NCI-H1105 treated with DMSO at 0.1 percent for 48 hours (cell line): ENCODE results near the gene MBLAC2.

Experiments used
- DNase-seq: peaks from one replicate; lab custom pipeline; 2025; lab: John Stamatoyannopoulos, UW

Gene MBLAC2

DNA sequence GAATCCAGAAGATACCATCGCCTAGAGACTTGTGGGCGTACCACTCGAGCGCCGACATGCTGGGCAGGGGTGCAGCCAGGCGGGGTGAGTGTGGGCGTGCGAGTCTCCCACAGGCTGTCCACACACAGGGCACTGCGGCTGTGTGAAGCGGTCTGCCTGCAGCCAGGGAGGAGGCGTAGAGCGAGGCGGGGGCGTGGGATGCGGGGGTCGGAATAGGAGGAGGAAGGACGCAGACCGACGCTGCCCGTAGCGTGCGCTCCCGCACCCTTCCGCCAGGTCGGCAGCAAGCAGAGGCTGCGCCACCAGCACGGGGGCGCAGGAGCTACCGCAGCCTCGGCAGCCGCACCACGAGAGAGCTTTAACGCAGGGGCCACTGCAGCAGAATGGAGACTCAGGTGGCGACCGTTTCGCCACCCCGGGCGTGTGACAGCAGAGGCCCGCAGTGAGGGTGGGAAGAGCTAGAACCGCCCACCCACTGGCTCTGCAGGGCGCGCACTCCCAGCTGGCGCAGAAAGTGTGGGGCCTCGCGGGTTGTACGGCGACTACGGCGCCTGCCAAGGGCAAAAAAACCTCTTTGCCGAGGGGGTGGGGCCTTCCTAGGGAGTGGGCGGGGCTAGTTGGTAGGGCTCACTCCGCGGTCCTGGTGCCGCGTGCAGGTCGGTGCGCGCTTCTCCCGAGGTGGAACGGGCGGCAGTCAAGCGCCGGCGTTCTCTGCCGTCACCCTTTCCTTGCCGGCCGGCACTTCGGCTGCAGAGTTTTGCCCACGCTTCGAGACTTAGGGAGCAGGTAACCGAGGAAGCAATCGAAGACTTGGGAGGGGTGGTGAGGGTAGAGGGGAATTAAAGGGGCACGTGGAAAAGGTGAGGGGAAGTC is at the start of gene MBLAC2, which contains the start of gene POLR3G:
Gene MBLAC2, minus strand, starts transcription at position 537 of the 873 bp plus-strand sequence. Its CDS starts 479 bp downstream, at position 58.
Gene POLR3G, plus strand, starts transcription at position 630 of the 873 bp plus-strand sequence. CDS start 10,704 bp downstream, outside the sequence.
- DNase-seq: peak; percentile 84

- DNase-seq: no peak
Observed at GRCh38 chr5:90519081-90519480, 44.5 kb upstream of the MBLAC2 start.

DNA sequence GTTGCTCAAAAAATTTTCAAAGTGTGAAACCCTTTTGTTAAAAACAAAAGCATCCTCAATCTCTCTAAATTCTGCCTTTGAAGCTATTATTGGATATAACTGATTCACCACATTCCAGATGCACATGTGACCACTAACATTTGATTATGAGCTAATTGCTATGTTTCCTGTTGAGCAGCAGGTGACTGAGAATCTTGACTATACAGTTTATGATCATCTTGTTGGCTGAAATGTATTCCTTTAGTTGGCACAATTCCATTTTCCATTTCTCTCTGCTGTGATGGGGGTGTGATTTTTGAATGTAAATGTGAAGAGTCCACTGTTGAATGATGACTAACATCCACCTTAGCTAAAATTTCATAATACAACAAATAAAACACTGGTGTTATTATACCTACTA is 44.1 kb upstream of the MBLAC2 start:
- peak; percentile 76 for DNase-seq

GRCh38 chr5:90514520-90514919 is 39.9 kb upstream of the MBLAC2 start:
- no peak for DNase-seq

DNA sequence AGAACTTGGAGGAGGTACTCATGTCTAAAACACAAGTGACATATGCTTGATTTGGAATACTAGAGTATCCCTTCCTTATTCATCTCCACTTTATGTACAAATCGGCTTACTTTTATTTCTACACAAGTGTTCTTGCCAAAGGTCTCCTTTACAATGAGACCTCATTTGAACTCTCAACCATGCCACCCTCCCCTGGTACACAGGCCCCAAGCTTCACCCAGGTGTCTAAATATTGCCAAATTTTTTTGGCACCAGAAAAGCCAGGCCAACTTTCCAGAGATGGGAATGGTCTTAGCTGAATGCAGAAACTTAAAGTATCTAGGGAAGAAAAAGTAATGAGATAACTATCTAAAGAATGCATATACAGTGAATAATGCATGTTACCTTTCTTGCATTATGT is 35.9 kb upstream of the MBLAC2 start:
- DNase-seq: no peak

GRCh38 chr5:90506221-90506620 is 31.6 kb upstream of the MBLAC2 start:
- DNase-seq: no peak

- no peak for DNase-seq
Observed at GRCh38 chr5:90504743-90505142, 30.2 kb upstream of the MBLAC2 start.

DNA sequence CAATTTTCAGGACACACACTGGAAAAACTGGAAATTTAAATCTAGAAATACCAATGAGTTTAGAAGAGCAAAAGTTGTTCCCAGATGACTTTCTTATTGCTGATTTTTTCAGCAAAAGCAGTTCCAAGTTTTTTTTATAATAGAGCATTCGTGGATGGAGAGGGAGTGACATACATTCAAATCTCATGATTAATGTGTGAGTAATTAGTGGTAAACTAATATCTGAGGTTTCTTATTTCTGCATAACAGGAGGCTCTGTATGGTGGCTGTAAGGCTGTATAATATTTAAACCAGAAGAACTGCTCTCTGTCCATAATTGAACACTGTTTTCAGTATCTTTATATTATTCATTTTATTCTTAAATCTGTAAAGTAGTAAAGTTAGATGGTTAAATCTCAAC is 29.0 kb upstream of the MBLAC2 start:
- no peak for DNase-seq

DNA sequence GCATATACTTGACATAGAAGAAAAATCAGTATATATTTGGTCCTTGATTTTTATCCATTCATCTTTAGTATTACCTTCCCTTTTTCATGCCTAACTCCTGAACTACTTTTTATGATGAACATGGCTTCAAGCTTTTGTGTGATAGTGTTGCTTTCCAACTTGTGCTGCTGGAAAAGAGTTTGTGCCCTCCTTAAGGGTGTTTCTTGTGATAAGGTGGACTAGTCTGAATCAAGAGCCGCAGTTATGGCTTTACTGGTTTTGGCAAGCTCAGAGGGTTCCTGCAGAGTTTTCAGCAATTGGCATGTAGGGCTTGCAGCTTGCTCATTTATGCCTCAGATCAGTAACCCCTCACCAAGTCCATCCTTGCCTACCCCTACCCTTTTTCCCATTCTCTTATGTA is 20.6 kb upstream of the MBLAC2 start:
- DNase-seq: no peak

GRCh38 chr5:90494043-90494442 is 19.5 kb upstream of the MBLAC2 start:
- no peak for DNase-seq

DNA sequence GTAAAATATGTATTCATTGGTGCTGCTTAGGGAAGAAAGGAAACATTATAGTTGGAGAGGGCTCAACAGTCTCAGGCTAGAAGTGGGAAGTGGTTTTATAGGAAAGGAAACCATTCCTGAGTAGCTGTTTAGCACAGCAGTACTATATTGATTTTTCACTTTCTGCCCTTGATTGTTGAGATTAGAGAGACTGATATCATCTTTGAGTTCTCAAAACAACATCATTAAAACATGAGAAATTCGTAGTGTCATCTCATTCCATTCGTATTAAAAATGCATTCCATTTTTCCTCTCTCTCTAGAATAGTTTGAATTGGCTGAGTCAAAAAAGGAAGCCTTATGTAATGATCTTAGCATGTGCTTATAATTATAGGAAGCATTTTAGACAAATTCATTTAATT is 14.2 kb upstream of the MBLAC2 start:
- DNase-seq: no peak

GRCh38 chr5:90484540-90484939 is 10.0 kb upstream of the MBLAC2 start:
- DNase-seq: no peak

DNA sequence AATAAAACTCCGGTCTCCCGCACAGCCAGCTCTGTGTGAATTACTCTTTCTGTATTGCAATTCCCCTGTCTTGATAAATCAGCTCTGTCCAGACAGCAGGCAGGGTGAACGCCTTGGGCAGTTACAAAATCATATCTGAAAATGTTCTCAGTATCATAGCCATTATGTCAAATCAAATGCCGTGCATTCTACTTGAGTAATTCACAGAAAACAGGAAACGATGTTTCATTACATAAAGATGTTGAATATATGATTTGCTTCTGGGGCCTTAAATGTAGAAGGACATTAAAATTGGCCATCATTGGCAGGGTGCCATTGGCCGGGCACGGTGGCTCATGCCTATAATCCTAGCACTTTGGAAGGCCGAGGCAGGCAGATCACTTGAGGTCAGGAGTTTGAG is 8.6 kb upstream of the MBLAC2 start:
- DNase-seq: no peak

DNA sequence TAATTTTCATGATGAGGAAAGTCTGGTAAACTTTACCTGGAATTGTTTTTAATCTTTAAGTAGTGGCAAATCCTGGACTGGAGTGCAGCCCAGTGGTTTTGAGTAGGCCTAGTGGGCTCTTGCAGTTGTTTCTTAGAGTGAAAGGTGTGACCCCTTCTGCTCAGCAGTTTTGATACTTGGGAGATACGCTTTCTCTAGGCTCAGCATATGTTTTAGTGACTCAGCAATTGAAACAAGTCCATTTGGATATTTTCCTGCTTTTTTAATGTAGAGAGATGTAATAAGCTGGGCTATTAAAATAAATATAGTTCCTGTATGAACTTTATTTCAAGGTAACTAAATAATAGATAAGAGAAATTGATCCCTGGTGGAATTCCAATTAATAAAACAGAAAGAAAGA is 6.1 kb upstream of the MBLAC2 start:
- no peak for DNase-seq

GRCh38 chr5:90479611-90480385 is 5.2 kb upstream of the MBLAC2 start:
- DNase-seq: no peak

GRCh38 chr5:90477621-90478215 is 3.1 kb upstream of the MBLAC2 start:
- no peak for DNase-seq

DNA sequence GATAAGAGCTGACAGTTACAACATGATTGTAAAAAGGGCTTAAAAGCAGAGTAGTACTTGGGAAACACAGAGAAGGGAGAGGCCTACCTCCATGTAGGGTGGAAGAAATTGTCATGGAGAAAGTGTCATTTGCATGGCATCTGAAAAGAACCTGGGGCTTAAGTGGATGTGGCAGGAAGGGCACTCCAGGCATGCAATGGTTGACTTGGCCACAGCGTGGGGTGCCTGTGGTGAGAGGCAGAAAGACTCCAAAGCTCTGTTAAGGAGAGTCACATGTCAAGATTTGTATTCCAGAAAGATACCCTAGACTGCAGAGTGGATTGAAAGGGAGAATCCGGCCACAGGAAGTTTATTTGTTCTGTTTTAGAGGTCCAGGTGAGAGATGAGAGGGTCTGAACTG is 2.5 kb upstream of the MBLAC2 start:
- no peak for DNase-seq

DNA sequence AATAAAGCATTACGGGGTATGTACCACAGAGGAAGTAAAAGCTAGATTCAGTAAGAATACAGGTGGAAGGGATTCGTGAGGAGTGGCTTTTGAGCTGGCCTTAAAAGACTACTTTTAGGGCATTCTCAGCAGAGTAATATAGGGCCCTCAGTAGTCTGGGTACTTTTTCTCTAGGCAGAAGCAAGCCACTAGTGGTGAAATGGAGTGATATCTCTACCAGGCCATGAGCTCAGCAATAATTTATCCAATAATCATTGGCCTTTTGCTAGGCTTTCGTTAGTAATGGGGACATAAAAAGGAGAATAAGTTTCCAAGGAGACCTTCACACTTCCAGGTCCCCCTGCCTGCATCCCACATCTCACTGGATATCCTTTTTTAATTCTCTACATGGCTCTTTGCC is 1.8 kb upstream of the MBLAC2 start:
- DNase-seq: no peak

GRCh38 chr5:90475436-90475980 is 937 bp upstream of the MBLAC2 start:
- no peak for DNase-seq

DNA sequence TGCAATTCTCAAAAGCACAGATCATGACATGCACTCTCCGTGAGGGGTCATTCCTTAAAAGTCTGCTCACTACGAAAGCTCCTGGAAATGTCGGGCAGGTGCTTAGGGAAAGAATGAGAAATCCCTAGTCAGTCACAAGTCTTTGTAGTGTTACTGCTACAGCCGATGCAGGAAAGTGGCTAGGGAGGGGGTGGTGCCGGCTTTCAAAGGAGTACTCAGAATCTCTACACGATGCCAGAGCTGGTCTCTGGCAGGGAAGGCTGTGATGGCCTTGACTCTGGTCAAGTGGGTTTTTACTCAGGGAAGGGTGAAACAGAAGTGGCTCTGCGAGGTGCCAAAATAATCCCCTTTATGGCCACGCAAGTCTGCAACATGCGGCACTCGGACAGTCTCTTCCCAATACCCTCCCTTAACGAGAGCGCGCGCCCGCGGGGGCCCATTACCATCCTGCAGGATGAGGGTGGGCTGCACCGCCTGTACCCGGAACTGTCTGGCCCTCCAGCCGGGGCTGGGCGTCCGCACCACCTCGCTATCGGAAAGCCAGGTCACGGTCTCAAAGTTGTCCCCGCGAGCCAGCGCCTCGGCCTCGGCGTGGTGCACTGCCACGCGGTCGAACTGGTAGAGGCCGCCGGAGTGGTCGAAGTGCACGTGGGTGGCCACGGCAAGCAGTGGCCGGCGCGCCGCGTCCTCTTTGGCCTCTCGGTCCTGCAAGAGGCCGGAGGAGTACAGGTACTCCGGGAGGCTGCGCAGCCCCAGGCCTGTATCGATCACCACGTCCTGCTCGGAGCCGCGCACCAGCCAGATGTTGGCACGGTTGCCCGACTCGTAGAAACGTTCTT is 956 bp downstream of the MBLAC2 start:
- DNase-seq: peak; percentile 8

DNA sequence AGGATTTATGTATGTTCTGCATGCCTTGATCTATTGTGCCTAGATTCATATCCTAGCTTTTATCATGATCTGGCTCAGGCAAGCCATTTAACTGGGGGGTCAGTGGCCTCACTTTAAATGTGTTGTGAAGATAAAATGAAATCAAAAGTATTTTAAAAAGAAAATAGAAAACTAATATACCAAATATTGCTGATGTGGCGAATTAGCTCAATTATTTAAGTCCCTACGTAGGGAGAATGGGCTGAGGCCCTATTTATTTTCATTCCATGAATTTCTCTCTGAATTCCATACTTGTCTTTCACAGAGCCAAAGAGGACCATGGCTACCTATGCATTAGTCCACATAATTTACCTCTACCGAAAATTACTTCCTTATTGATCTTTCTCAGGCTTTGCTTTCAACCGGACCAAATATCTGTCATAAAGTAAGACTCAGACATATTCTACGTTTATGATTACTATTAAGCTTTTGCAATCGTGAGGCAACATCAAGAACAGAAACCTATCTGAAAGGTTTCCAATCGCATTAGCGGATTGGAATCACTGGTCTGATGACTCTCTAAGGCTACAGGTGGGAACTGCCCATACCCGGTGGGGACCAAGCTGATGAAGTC is 1.7 kb downstream of the MBLAC2 start:
- no peak for DNase-seq
